Chondrocyte (in vitro differentiated cells): ENCODE results near the gene TBXAS1. TPM values are rescaled to one million over a fixed set of nuclear protein-coding genes. Genes with fewer than 3 reads are reported as not detected.
A peak's percentile ranks its signal among the peaks of the same experiment; 100 is the strongest.

Experiments
- DNase-seq: peaks from one replicate; pipeline ENCODE4 v3.0.0; 2021; ENCODE audit warnings: mixed read lengths, low spot score
- H3K27ac Mint-ChIP-seq: one replicate; pipeline ENCODE4 v1.8.0; 2021; ENCODE audit warnings: mild to moderate bottlenecking, moderate library complexity, mixed read lengths; ENCODE audit not compliant: unreplicated experiment
- H3K27me3 Mint-ChIP-seq: 2 replicates; pipeline ENCODE4 v1.8.0; 2021; ENCODE audit warnings: low read depth, mixed read lengths
- H3K36me3 Mint-ChIP-seq: 2 replicates; pipeline ENCODE4 v1.8.0; 2021; ENCODE audit warnings: low read depth, mixed read lengths
- H3K4me1 Mint-ChIP-seq: 2 replicates; pipeline ENCODE4 v1.8.0; 2021; ENCODE audit warnings: low read depth, mild to moderate bottlenecking, mixed read lengths
- H3K4me3 Mint-ChIP-seq: one replicate; pipeline ENCODE4 v1.8.0; 2021; ENCODE audit warnings: mild to moderate bottlenecking, moderate library complexity, mixed read lengths; ENCODE audit not compliant: unreplicated experiment
- H3K9me3 Mint-ChIP-seq: 2 replicates; pipeline ENCODE4 v1.8.0; 2021; ENCODE audit warnings: low read depth, mixed read lengths
- total RNA-seq: library from RNA; stranded (reverse); gene quantifications from 3 replicates; pipeline ENCODE4 v1.2.1, GENCODE V29; 2021
- TF ChIP-seq, protein P1 (sequence below): fragments of 200-600 bp; sonication (generic); IDR thresholded peaks from 2 replicates; pipeline ENCODE4 v1.5.0; 2021; ENCODE audit warnings: antibody characterized with exemption, mild to moderate bottlenecking, moderate library complexity

Gene TBXAS1
- total RNA-seq, 1 donor from 2014 or later, result 2.4 TPM

GRCh38 chr7:139985811-139986210 lies 156.7 kb downstream of the TBXAS1 start:
- Mint-ChIP-seq H3K9me3 (no peaks in the 10 kb centered on the region), H3K27me3 (peaks cover 8% of the 10 kb centered on the region)
- TF ChIP-seq, protein P1, sequence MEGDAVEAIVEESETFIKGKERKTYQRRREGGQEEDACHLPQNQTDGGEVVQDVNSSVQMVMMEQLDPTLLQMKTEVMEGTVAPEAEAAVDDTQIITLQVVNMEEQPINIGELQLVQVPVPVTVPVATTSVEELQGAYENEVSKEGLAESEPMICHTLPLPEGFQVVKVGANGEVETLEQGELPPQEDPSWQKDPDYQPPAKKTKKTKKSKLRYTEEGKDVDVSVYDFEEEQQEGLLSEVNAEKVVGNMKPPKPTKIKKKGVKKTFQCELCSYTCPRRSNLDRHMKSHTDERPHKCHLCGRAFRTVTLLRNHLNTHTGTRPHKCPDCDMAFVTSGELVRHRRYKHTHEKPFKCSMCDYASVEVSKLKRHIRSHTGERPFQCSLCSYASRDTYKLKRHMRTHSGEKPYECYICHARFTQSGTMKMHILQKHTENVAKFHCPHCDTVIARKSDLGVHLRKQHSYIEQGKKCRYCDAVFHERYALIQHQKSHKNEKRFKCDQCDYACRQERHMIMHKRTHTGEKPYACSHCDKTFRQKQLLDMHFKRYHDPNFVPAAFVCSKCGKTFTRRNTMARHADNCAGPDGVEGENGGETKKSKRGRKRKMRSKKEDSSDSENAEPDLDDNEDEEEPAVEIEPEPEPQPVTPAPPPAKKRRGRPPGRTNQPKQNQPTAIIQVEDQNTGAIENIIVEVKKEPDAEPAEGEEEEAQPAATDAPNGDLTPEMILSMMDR, result no peak

GRCh38 chr7:139987691-139988516 lies 158.8 kb downstream of the TBXAS1 start:
- Mint-ChIP-seq H3K4me3 (no peak overlapping the region), H3K9me3 (no peaks in the 10 kb centered on the region), H3K36me3 (peaks cover 2% of the 10 kb centered on the region), H3K27me3 (peaks cover 8% of the 10 kb centered on the region), H3K4me1 (no peaks in the 10 kb centered on the region), H3K27ac (no peak overlapping the region)
- TF ChIP-seq, protein P1, result peak; percentile 35
- DNase-seq, result no peak

More at GRCh38 chr7:139985811-139986210, 156.7 kb downstream of the TBXAS1 start:
- no peak for DNase-seq
- Mint-ChIP-seq H3K4me3 (no peak overlapping the region), H3K4me1 (no peaks in the 10 kb centered on the region), H3K36me3 (peaks cover 2% of the 10 kb centered on the region), H3K27ac (no peak overlapping the region)

DNA sequence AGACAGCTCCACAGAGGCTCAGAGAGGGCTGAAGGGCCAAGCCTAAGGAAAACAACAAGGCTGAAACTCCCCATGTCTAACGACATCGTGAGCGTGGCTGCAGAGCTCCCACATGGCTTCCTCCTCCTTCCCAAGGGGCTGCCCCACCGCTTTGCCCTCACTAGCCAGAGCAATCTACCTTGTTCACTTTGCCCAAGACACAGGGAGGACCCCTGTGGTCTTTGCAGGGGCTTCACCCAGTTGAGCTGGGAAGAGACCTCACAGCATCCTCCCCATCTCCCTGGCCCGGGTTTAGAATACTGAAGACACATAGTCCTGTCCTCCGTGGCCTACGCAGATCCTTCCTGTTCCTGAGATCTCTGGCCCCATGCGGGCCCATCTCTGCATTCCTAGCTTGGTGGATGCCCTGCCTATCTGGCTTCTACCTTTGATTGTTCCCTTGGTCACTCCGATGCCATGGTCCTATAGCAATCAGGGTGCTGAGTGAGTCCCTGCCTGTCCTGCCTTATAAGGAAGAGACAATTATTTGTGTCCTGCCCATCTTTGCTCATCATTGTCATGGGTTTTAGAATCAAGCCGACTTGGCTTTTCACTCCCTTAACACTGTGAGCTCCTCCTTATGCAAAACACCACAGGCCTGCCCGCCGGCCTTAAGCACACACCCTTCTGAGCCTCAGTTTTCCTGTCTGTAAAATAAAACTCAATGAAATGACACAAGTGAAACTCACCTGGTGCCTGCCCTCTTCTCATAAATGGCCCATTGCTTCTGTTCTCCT lies 160.5 kb downstream of the TBXAS1 start:
- no peaks in the 10 kb centered on the region for H3K36me3 Mint-ChIP-seq
- peak; percentile 40 for DNase-seq
- H3K27ac Mint-ChIP-seq, result no peak overlapping the region
- H3K4me1 Mint-ChIP-seq, result no peaks in the 10 kb centered on the region
- H3K4me3 Mint-ChIP-seq, result no peak overlapping the region
- H3K27me3 Mint-ChIP-seq, result peaks cover 4% of the 10 kb centered on the region
- TF ChIP-seq, protein P1, result no peak
- H3K9me3 Mint-ChIP-seq, result no peaks in the 10 kb centered on the region

- TF ChIP-seq, protein P1, result no peak
- DNase-seq, result peak; percentile 57
- H3K27ac Mint-ChIP-seq, result no peak overlapping the region
- H3K9me3 Mint-ChIP-seq, result no peaks in the 10 kb centered on the region
- no peaks in the 10 kb centered on the region for H3K36me3 Mint-ChIP-seq
- H3K4me1 Mint-ChIP-seq, result peaks cover 5% of the 10 kb centered on the region
- no peak overlapping the region for H3K4me3 Mint-ChIP-seq
- H3K27me3 Mint-ChIP-seq, result peaks cover 4% of the 10 kb centered on the region
These were observed 161.1 kb downstream of the TBXAS1 start for GRCh38 chr7:139990142-139990535.

DNA sequence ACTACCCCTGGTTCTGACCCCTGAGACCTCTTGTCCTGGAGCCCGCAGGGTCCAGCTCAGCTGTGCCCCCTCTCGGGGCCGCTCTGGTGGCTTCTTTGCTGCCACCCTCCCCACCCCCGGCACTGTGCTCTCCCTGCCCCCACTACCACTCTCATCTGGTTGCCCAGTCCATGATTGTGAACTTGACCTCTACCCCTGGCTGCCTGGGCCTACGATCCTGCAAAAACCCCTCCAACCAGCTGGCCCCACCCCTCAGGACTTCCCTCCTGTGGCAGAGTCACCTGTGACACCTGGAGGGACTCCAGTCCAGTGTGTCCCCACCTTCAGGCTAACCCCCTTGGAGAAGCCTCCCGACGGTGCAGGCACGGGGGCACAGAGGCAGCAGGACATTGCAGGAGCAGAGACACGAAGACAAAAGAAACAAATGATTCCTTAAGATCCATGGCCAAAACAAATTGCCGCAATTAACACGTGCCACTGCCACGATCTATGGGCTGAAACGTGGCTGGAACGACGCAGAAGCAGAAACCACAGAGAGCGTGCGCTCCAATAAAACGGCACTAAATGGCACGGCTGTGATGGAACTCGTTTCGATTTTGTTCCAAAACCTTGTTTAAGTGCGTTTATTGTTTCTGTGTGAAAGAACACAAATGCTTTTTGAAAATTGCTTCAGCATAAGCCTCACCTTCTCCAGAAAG lies 161.7 kb downstream of the TBXAS1 start:
- H3K4me3 Mint-ChIP-seq, result no peak overlapping the region
- TF ChIP-seq, protein P1, result no peak
- DNase-seq, result peak; percentile 55
- no peaks in the 10 kb centered on the region for H3K9me3 Mint-ChIP-seq
- peaks cover 10% of the 10 kb centered on the region for H3K4me1 Mint-ChIP-seq
- no peaks in the 10 kb centered on the region for H3K36me3 Mint-ChIP-seq
- peaks cover 4% of the 10 kb centered on the region for H3K27me3 Mint-ChIP-seq
- H3K27ac Mint-ChIP-seq, result no peak overlapping the region
